ENCODE measurements around the gene ITFG2. TPM values are rescaled to one million over a fixed set of nuclear protein-coding genes. Genes with fewer than 3 reads are reported as not detected.
A peak's percentile ranks its signal among the peaks of the same experiment; 100 is the strongest.

ITFG2 gene
- total and polyA plus RNA-seq, 10 of the 15 experiments (the other 5 are each of a cell fraction or from before 2014, with no cell fraction given), result 21.2 to 39.5 (median 25.9) TPM

DNA sequence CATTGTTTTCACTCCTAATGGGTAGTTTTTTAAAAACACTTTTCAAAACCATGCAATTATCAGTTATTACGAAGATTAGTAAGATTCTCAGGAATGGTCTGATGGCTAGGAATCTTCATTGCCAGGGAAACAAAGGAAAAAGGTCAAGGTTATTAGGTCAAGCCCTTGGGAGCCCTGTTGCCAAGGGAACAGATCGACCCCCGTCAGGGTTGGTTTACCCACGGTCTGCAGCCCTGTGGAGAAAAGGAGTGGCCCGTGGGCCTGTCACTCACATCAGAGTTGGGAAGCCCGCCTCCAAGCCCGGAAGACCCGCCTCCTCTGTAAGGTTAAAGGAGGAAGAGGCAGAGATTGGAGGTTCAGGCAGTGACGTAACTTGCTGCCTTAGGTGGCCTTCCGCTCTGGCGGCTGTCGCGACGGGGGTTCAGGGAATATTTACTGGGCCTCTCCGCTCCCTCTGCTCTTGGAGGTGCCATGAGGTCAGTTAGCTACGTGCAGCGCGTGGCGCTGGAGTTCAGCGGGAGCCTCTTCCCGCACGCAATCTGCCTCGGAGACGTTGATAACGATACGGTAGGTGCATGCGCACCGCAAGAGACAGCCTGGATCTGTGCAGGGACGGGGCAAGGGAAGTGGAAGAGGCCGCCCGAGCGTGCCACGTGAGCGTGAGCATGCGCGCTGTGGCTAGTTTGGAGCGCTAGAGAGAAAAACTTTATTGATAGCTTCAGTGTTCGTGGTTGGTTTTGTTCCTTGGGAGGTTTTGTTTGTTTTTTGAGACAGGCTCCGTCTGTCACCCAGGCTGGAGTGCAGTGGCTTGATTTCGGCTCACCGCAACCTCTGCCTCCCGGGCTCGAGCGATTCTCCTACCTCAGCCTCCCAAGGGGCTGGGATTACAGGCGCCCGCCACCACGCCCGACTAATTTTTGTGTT is at the start of gene ITFG2 (continued):
- TF ChIP-seq, protein P1, sequence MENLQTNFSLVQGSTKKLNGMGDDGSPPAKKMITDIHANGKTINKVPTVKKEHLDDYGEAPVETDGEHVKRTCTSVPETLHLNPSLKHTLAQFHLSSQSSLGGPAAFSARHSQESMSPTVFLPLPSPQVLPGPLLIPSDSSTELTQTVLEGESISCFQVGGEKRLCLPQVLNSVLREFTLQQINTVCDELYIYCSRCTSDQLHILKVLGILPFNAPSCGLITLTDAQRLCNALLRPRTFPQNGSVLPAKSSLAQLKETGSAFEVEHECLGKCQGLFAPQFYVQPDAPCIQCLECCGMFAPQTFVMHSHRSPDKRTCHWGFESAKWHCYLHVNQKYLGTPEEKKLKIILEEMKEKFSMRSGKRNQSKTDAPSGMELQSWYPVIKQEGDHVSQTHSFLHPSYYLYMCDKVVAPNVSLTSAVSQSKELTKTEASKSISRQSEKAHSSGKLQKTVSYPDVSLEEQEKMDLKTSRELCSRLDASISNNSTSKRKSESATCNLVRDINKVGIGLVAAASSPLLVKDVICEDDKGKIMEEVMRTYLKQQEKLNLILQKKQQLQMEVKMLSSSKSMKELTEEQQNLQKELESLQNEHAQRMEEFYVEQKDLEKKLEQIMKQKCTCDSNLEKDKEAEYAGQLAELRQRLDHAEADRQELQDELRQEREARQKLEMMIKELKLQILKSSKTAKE (IDR thresholded peaks at IDR 0.05; ENCODE audit: low read depth, poor library complexity, severe bottlenecking), result peak; percentile 64
- TF ChIP-seq EZH2 (IDR thresholded peaks at IDR 0.05; ENCODE audit: borderline replicate concordance, control insufficient read depth, low read depth, low read length), result no peak
- peak; percentile 96 for TF ChIP-seq BMI1 (IDR thresholded peaks at IDR 0.05; ENCODE audit: borderline replicate concordance)
- TF ChIP-seq, protein P2, sequence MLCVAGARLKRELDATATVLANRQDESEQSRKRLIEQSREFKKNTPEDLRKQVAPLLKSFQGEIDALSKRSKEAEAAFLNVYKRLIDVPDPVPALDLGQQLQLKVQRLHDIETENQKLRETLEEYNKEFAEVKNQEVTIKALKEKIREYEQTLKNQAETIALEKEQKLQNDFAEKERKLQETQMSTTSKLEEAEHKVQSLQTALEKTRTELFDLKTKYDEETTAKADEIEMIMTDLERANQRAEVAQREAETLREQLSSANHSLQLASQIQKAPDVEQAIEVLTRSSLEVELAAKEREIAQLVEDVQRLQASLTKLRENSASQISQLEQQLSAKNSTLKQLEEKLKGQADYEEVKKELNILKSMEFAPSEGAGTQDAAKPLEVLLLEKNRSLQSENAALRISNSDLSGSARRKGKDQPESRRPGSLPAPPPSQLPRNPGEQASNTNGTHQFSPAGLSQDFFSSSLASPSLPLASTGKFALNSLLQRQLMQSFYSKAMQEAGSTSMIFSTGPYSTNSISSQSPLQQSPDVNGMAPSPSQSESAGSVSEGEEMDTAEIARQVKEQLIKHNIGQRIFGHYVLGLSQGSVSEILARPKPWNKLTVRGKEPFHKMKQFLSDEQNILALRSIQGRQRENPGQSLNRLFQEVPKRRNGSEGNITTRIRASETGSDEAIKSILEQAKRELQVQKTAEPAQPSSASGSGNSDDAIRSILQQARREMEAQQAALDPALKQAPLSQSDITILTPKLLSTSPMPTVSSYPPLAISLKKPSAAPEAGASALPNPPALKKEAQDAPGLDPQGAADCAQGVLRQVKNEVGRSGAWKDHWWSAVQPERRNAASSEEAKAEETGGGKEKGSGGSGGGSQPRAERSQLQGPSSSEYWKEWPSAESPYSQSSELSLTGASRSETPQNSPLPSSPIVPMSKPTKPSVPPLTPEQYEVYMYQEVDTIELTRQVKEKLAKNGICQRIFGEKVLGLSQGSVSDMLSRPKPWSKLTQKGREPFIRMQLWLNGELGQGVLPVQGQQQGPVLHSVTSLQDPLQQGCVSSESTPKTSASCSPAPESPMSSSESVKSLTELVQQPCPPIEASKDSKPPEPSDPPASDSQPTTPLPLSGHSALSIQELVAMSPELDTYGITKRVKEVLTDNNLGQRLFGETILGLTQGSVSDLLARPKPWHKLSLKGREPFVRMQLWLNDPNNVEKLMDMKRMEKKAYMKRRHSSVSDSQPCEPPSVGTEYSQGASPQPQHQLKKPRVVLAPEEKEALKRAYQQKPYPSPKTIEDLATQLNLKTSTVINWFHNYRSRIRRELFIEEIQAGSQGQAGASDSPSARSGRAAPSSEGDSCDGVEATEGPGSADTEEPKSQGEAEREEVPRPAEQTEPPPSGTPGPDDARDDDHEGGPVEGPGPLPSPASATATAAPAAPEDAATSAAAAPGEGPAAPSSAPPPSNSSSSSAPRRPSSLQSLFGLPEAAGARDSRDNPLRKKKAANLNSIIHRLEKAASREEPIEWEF (IDR thresholded peaks at IDR 0.05; ENCODE audit: insufficient replicate concordance, low read depth, low read length), result no peak
- TF ChIP-seq CHD1 (IDR thresholded peaks at IDR 0.05; ENCODE audit: low read depth, low read length), result peak; percentile 55; the same call in 1 of the 2 replicates
- TF ChIP-seq SUPT20H (IDR thresholded peaks at IDR 0.05; ENCODE audit: borderline replicate concordance, control insufficient read depth, low read depth, low read length), result no peak
- peak; percentile 92 for TF ChIP-seq GABPA (IDR thresholded peaks at IDR 0.05; ENCODE audit: low read depth)
- peak; percentile 91 for TF ChIP-seq SIN3A (IDR thresholded peaks at IDR 0.05; ENCODE audit: low read depth, low read length)
- TF ChIP-seq JUND (IDR thresholded peaks at IDR 0.05; ENCODE audit: low read depth, low read length), result no peak
- 0 out of 2 replicates have a peak, but pooled peaks have one; percentile 82 for TF ChIP-seq RCOR1 (conservative IDR thresholded peaks at IDR 0.05; ENCODE audit: low read depth, low read length)
- TF ChIP-seq PML (IDR thresholded peaks at IDR 0.05; ENCODE audit: low read length), result peak; percentile 99
- peak; percentile 90 for TF ChIP-seq CREB1 (IDR thresholded peaks at IDR 0.05; ENCODE audit: low read depth)
- TF ChIP-seq RB1 (IDR thresholded peaks at IDR 0.05; ENCODE audit: borderline replicate concordance), result peak; percentile 86; the same call in 1 of the 2 replicates
- TF ChIP-seq, protein P3, sequence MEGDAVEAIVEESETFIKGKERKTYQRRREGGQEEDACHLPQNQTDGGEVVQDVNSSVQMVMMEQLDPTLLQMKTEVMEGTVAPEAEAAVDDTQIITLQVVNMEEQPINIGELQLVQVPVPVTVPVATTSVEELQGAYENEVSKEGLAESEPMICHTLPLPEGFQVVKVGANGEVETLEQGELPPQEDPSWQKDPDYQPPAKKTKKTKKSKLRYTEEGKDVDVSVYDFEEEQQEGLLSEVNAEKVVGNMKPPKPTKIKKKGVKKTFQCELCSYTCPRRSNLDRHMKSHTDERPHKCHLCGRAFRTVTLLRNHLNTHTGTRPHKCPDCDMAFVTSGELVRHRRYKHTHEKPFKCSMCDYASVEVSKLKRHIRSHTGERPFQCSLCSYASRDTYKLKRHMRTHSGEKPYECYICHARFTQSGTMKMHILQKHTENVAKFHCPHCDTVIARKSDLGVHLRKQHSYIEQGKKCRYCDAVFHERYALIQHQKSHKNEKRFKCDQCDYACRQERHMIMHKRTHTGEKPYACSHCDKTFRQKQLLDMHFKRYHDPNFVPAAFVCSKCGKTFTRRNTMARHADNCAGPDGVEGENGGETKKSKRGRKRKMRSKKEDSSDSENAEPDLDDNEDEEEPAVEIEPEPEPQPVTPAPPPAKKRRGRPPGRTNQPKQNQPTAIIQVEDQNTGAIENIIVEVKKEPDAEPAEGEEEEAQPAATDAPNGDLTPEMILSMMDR (IDR thresholded peaks at IDR 0.05 in 2 of 3, conservative IDR thresholded peaks at IDR 0.05 in 1 of 3; ENCODE audit: control insufficient read depth in 2 of 3, extremely low read depth in 1 of 3, insufficient read depth in 1 of 3, low read depth in 3 of 3, low read length in 3 of 3), result no peak
- TF ChIP-seq ESRRA (IDR thresholded peaks at IDR 0.05; ENCODE audit: low read length), result peak; percentile 100
- peak; percentile 89 for TF ChIP-seq ZBED1 (IDR thresholded peaks at IDR 0.05; ENCODE audit: borderline replicate concordance)
- 0 out of 2 replicates have a peak, but pooled peaks have one; percentile 60 for TF ChIP-seq GATAD2B (conservative IDR thresholded peaks at IDR 0.05; ENCODE audit: low read depth)
- 0 out of 2 replicates have a peak, but pooled peaks have one; percentile 55 for TF ChIP-seq PAX5 (IDR thresholded peaks at IDR 0.05; ENCODE audit: borderline replicate concordance, low read depth, low read length)
- peak; percentile 92 for TF ChIP-seq MYC (IDR thresholded peaks at IDR 0.05; ENCODE audit: insufficient read depth, insufficient read length, insufficient replicate concordance, low read length, severe bottlenecking)

All from GM12878 (cell line).